Measurements from ENCODE around the gene PNMA6E.

Gene PNMA6E

GRCh38 chrX:153351981-153352380 lies 49.2 kb downstream of the PNMA6E start:
- Histone ChIP-seq H3K4me3 (ENCODE audit: low read length) (no peak overlapping the region), H4K20me1 (ENCODE audit: insufficient read depth, low read length) (no peaks in the 10 kb centered on the region), H3K79me2 (ENCODE audit: low read length) (no peaks in the 10 kb centered on the region), H3K4me2 (ENCODE audit: low read depth, low read length) (no peak overlapping the region), H3K27me3 (replicated peaks; ENCODE audit: insufficient read depth, low read length) (no peaks in the 10 kb centered on the region), H3K9me3 (replicated peaks; ENCODE audit: insufficient read depth, low read length) (no peaks in the 10 kb centered on the region), H2AFZ (ENCODE audit: low read length) (no peak overlapping the region), H3K36me3 (replicated peaks; ENCODE audit: insufficient read depth, low read length) (no peaks in the 10 kb centered on the region), H3K9me2 (replicated peaks; ENCODE audit: insufficient read depth, low read length) (no peaks in the 10 kb centered on the region), H3K4me1 (ENCODE audit: low read length) (no peaks in the 10 kb centered on the region), H3K9ac (ENCODE audit: low read length) (no peak overlapping the region), H3K27ac (ENCODE audit: low read length) (no peak overlapping the region), H3F3A (ENCODE audit: insufficient read depth, low read length) (no peaks in the 10 kb centered on the region)
- TF ChIP-seq, protein P1, sequence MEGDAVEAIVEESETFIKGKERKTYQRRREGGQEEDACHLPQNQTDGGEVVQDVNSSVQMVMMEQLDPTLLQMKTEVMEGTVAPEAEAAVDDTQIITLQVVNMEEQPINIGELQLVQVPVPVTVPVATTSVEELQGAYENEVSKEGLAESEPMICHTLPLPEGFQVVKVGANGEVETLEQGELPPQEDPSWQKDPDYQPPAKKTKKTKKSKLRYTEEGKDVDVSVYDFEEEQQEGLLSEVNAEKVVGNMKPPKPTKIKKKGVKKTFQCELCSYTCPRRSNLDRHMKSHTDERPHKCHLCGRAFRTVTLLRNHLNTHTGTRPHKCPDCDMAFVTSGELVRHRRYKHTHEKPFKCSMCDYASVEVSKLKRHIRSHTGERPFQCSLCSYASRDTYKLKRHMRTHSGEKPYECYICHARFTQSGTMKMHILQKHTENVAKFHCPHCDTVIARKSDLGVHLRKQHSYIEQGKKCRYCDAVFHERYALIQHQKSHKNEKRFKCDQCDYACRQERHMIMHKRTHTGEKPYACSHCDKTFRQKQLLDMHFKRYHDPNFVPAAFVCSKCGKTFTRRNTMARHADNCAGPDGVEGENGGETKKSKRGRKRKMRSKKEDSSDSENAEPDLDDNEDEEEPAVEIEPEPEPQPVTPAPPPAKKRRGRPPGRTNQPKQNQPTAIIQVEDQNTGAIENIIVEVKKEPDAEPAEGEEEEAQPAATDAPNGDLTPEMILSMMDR (IDR thresholded peaks at IDR 0.05; ENCODE audit: low read length) = no peak
- TF ChIP-seq EZH2 (optimal IDR thresholded peaks at IDR 0.05; ENCODE audit: low read depth, low read length) (no peak), EZH2phosphoT487 (IDR thresholded peaks at IDR 0.05; ENCODE audit: low read length) (no peak)
- DNase-seq = no peak

GRCh38 chrX:153349952-153350351 lies 51.2 kb downstream of the PNMA6E start:
- no peak overlapping the region for H3K4me3 ChIP-seq (ENCODE audit: low read length)
- TF ChIP-seq, protein P1 (IDR thresholded peaks at IDR 0.05; ENCODE audit: low read length) = no peak
- TF ChIP-seq EZH2 (optimal IDR thresholded peaks at IDR 0.05; ENCODE audit: low read depth, low read length) (no peak), EZH2phosphoT487 (IDR thresholded peaks at IDR 0.05; ENCODE audit: low read length) (no peak)

DNA sequence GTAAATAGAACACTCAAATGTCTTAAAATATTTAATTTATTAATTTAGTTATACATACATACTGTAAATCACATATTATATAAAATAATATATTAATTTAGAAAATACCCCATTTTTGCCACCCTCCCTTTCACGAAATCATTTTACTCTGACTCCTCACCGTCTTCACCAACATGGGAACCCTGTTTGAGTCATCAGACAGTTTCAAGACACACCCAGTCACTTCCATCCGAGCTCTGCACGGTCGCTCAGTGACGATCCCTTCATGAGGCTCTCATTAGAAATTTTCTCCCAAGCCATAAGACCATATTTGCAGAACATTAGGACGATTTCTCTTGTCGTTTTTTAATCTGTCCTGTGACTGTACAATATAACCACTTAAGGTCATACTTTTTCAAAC lies 52.7 kb downstream of the PNMA6E start:
- H3K9me2 ChIP-seq (replicated peaks; ENCODE audit: insufficient read depth, low read length) = no peaks in the 10 kb centered on the region
- H3K4me2 ChIP-seq (ENCODE audit: low read depth, low read length) = no peak overlapping the region
- DNase-seq = no peak
- H2AFZ ChIP-seq (ENCODE audit: low read length) = no peak overlapping the region
- no peaks in the 10 kb centered on the region for H3K4me1 ChIP-seq (ENCODE audit: low read length)
- no peak overlapping the region for H3K27ac ChIP-seq (ENCODE audit: low read length)
- H3K4me3 ChIP-seq (ENCODE audit: low read length) = no peak overlapping the region
- no peaks in the 10 kb centered on the region for H4K20me1 ChIP-seq (ENCODE audit: insufficient read depth, low read length)
- no peaks in the 10 kb centered on the region for H3K9me3 ChIP-seq (replicated peaks; ENCODE audit: insufficient read depth, low read length)
- peaks cover 14% of the 10 kb centered on the region for H3K79me2 ChIP-seq (ENCODE audit: low read length)
- TF ChIP-seq EZH2phosphoT487 (IDR thresholded peaks at IDR 0.05; ENCODE audit: low read length) (no peak), EZH2 (optimal IDR thresholded peaks at IDR 0.05; ENCODE audit: low read depth, low read length) (no peak)
- TF ChIP-seq, protein P1 (IDR thresholded peaks at IDR 0.05; ENCODE audit: low read length) = no peak
- H3F3A ChIP-seq (ENCODE audit: insufficient read depth, low read length) = no peaks in the 10 kb centered on the region
- no peaks in the 10 kb centered on the region for H3K27me3 ChIP-seq (replicated peaks; ENCODE audit: insufficient read depth, low read length)
- no peak overlapping the region for H3K9ac ChIP-seq (ENCODE audit: low read length)
- H3K36me3 ChIP-seq (replicated peaks; ENCODE audit: insufficient read depth, low read length) = no peaks in the 10 kb centered on the region

More at GRCh38 chrX:153349952-153350351, 51.2 kb downstream of the PNMA6E start:
- Histone ChIP-seq H3K9me3 (replicated peaks; ENCODE audit: insufficient read depth, low read length) (no peaks in the 10 kb centered on the region), H3K9me2 (replicated peaks; ENCODE audit: insufficient read depth, low read length) (no peaks in the 10 kb centered on the region), H3K27me3 (replicated peaks; ENCODE audit: insufficient read depth, low read length) (no peaks in the 10 kb centered on the region), H3K4me1 (ENCODE audit: low read length) (no peaks in the 10 kb centered on the region), H4K20me1 (ENCODE audit: insufficient read depth, low read length) (no peaks in the 10 kb centered on the region), H3K27ac (ENCODE audit: low read length) (no peak overlapping the region), H3K79me2 (ENCODE audit: low read length) (no peaks in the 10 kb centered on the region), H3K36me3 (replicated peaks; ENCODE audit: insufficient read depth, low read length) (no peaks in the 10 kb centered on the region), H3K9ac (ENCODE audit: low read length) (no peak overlapping the region), H3F3A (ENCODE audit: insufficient read depth, low read length) (no peaks in the 10 kb centered on the region), H3K4me2 (ENCODE audit: low read depth, low read length) (no peak overlapping the region), H2AFZ (ENCODE audit: low read length) (no peak overlapping the region)
- no peak for DNase-seq

Measured in MM.1S (cell line).